ENCODE measurements around the gene ZNF491. TPM values are rescaled to one million over a fixed set of nuclear protein-coding genes. Genes with fewer than 3 reads are reported as not detected.
"Not testable (repeated sequence)": the region's sequence is repeated elsewhere in the genome, so short reads cannot be mapped to it uniquely, and the experiment has no call there.

Gene ZNF491
- polyA plus RNA-seq, 1 experiment = 2.2 TPM

DNA sequence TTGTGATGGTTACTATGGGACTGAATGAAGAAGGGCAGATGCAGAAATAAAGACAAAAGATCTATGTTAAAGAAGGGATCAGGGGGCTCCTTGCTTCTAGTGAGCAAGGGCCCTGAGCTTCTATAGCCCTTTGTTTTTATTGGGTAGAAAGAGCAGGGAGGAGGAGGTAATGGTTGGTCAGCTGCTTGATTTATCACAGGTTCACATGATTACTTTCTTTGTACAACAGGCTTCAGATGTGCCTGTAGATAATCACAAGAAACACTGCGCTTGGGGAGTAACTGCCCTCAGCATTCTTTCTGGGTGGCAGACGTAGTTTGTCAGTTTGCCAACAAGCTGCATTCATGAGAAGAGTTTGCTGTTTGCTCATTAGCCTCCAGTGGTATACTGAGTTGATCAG lies 45.4 kb downstream of the ZNF491 start:
- no peaks in the 10 kb centered on the region for H3K27me3 ChIP-seq (ENCODE audit: control insufficient read depth, insufficient read depth, low read length)
- no peak overlapping the region for H3K27ac ChIP-seq (ENCODE audit: low read depth, low read length)
- no peak for DNase-seq (ENCODE audit: low read depth, low spot score)
- CTCF ChIA-PET = no interaction called here
- H3K4me3 ChIP-seq (ENCODE audit: low read depth, low read length) = no peak overlapping the region
- TF ChIP-seq, protein P1, sequence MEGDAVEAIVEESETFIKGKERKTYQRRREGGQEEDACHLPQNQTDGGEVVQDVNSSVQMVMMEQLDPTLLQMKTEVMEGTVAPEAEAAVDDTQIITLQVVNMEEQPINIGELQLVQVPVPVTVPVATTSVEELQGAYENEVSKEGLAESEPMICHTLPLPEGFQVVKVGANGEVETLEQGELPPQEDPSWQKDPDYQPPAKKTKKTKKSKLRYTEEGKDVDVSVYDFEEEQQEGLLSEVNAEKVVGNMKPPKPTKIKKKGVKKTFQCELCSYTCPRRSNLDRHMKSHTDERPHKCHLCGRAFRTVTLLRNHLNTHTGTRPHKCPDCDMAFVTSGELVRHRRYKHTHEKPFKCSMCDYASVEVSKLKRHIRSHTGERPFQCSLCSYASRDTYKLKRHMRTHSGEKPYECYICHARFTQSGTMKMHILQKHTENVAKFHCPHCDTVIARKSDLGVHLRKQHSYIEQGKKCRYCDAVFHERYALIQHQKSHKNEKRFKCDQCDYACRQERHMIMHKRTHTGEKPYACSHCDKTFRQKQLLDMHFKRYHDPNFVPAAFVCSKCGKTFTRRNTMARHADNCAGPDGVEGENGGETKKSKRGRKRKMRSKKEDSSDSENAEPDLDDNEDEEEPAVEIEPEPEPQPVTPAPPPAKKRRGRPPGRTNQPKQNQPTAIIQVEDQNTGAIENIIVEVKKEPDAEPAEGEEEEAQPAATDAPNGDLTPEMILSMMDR (IDR thresholded peaks at IDR 0.05; ENCODE audit: low read depth, low read length) = no peak
- peaks cover 6% of the 10 kb centered on the region for H3K9me3 ChIP-seq (ENCODE audit: control insufficient read depth, insufficient read depth, low read length)
- POLR2A ChIA-PET = no interaction called here

DNA sequence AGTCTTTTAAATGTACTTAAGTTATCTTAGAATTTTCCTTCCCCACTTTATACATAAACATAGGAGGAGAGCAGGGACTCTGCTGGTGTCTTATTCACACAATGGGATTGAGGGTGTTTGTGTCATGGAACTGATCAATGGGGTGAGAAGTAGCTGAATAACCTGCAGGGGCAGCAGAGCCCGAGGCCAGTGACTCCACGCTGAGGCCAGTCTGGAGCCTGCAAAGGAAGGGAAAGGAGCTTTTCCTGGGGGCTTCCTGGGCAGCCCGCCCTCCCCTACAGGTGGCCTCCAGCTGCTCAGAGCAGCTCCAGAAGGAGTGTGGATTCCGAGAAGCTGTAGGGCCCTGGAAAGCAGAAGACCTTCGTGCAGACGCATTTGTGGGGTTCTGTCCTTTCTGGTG lies 49.3 kb downstream of the ZNF491 start:
- DNase-seq (ENCODE audit: low read depth, low spot score); H3K9me3 ChIP-seq (ENCODE audit: control insufficient read depth, insufficient read depth, low read length); POLR2A ChIA-PET; H3K27ac ChIP-seq (ENCODE audit: low read depth, low read length); H3K27me3 ChIP-seq (ENCODE audit: control insufficient read depth, insufficient read depth, low read length); H3K4me3 ChIP-seq (ENCODE audit: low read depth, low read length): not testable (repeated sequence)
- TF ChIP-seq, protein P1 (IDR thresholded peaks at IDR 0.05; ENCODE audit: low read depth, low read length) = 0 out of 2 replicates have a peak, but pooled peaks have one; percentile 15
- CTCF ChIA-PET = interaction anchor here (1.2 kb wide), 1 partner anchor 50 kb away, joined by 3 read pairs; no protein-coding TSS in a partner anchor

DNA sequence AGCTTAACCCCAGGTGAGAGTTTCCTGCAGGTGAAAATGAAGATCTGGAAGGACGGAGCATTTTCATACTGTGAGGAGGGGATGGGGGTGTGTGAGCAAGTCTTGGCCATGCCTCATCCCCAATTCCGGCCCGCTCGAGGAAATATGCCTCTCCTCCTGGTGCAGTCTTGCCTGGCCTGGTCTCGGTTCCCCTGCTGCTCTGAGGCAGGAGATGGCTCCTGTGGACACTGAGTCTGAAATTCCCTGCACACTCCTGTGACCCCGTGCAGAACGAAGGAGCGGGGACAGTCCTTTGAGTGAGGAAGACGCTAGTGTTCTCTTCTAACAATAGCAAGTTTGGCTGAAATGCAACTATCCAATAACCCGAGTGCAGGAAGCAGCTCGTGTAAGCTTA lies 49.9 kb downstream of the ZNF491 start:
- Histone ChIP-seq H3K27me3 (ENCODE audit: control insufficient read depth, insufficient read depth, low read length) (no peaks in the 10 kb centered on the region), H3K27ac (ENCODE audit: low read depth, low read length) (no peak overlapping the region), H3K9me3 (ENCODE audit: control insufficient read depth, insufficient read depth, low read length) (peaks cover 8% of the 10 kb centered on the region), H3K4me3 (ENCODE audit: low read depth, low read length) (peak overlapping the region; percentile 79)
- DNase-seq (ENCODE audit: low read depth, low spot score) = no peak
- CTCF ChIA-PET = interaction anchor here (0.6 to 1.2 kb wide), 3 partner anchors 10 to 148 kb away, joined by 3 to 4 read pairs (median 3); no protein-coding TSS in a partner anchor
- POLR2A ChIA-PET = no interaction called here
- TF ChIP-seq, protein P1 (IDR thresholded peaks at IDR 0.05; ENCODE audit: low read depth, low read length) = no peak

DNA sequence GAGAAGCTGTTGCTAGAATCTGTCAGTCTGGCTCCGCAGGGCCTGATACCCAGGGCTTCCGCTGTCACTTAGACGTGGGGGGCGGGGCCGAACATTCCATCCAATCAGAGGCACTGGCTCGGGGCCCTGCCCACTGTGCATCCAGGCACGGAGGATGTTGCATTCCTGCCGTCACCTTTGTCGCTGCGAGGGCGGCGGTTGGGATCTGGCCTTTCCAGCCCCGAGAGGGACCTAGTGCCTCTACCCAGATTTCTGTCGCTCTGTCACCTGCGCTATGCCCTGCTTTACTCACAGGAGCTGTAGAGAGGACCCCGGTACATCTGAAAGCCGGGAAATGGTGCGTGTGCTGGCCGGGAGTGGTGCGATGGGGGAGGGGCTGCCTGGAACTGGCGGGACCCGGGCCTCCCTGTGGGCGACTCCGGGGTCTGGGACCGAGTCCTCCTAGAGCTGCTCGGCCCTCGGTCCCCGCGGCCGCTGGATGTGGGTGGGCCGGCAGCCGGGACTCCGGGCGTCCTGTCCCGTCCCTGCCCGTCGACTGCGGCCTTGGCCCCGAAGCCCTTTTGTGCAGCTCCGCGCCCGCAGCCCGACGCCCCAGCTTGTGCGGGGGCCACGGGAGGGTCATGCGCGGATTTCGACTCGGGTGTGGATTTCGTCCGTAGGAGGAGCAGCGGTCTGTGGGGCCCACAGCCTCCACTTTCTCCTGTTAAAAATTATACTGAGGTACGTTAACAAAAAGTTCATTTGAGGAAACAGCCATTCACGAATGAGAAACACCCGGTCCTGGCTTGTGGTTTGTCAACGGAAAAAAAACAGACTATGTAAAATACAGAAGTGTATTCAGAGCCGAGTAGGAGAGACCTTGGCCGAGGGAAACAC lies 50.5 kb downstream of the ZNF491 start, which contains the start of gene ZNF439:
TSS of gene ZNF439 (plus strand) at position 133 of the 876 bp plus-strand sequence. CDS start at position 275, 142 bp downstream.
- Histone ChIP-seq H3K4me3 (ENCODE audit: low read depth, low read length) (peak within 1 kb of the TSS; percentile 79), H3K9me3 (ENCODE audit: control insufficient read depth, insufficient read depth, low read length) (peaks cover 13% of the 10 kb centered on the region), H3K27ac (ENCODE audit: low read depth, low read length) (no peak within 1 kb of the TSS), H3K27me3 (ENCODE audit: control insufficient read depth, insufficient read depth, low read length) (no peaks in the 10 kb centered on the region)
- TF ChIP-seq, protein P1 (IDR thresholded peaks at IDR 0.05; ENCODE audit: low read depth, low read length) = no peak
- peak; percentile 18 for DNase-seq (ENCODE audit: low read depth, low spot score)
- ChIA-PET POLR2A (no interaction called here), CTCF (interaction anchor here (0.6 to 1.5 kb wide), 3 partner anchors 10 to 149 kb away, joined by 3 to 4 read pairs (median 3); no protein-coding TSS in a partner anchor)

DNA sequence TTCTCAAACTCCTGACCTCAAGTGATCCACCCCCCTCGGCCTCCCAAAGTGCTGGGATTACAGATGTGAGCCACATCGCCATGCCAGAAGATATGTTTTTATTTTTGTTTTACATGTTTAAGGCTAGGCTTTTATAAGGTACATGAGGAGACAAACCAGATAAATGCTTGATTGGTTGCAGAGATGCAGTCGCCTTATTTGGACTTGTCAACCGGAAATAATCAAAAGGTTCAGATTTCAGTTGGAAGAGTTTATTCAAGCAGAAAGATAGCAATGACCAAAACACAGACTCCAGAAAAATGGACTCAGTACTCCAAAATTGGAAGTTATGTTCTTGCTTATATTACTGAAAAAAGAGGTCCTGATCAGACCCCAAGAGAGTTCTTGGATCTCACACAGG lies 52.0 kb downstream of the ZNF491 start:
- H3K4me3 ChIP-seq (ENCODE audit: low read depth, low read length); H3K27ac ChIP-seq (ENCODE audit: low read depth, low read length); POLR2A ChIA-PET; H3K27me3 ChIP-seq (ENCODE audit: control insufficient read depth, insufficient read depth, low read length); DNase-seq (ENCODE audit: low read depth, low spot score): not testable (repeated sequence)
- CTCF ChIA-PET = interaction anchor here (1.5 kb wide), 1 partner anchor 139 kb away, joined by 3 read pairs; no protein-coding TSS in a partner anchor
- H3K9me3 ChIP-seq (ENCODE audit: control insufficient read depth, insufficient read depth, low read length) = peaks cover 18% of the 10 kb centered on the region

Data from AG04450 (cell line).